ENCODE data around the gene PAFAH1B1.

Gene PAFAH1B1

GRCh38 chr17:2704890-2705248 is 111.4 kb downstream of the PAFAH1B1 start:
- H3K4me3 ChIP-seq (ENCODE audit: low read depth, low read length) = no peak overlapping the region
- TF ChIP-seq CTCF (IDR thresholded peaks at IDR 0.05; ENCODE audit: control insufficient read depth, extremely low read depth, insufficient read depth) = no peak
- DNase-seq (ENCODE audit: low read depth) = no peak

- H3K4me3 ChIP-seq (ENCODE audit: low read depth, low read length) = no peak overlapping the region
- no peak for TF ChIP-seq CTCF (IDR thresholded peaks at IDR 0.05; ENCODE audit: control insufficient read depth, extremely low read depth, insufficient read depth)
- no peak for DNase-seq (ENCODE audit: low read depth)
Observed at GRCh38 chr17:2705263-2705662, 111.8 kb downstream of the PAFAH1B1 start.

GRCh38 chr17:2705888-2706795 is 112.7 kb downstream of the PAFAH1B1 start:
- DNase-seq (ENCODE audit: low read depth) = no peak
- no peak overlapping the region for H3K4me3 ChIP-seq (ENCODE audit: low read depth, low read length)
- no peak for TF ChIP-seq CTCF (IDR thresholded peaks at IDR 0.05; ENCODE audit: control insufficient read depth, extremely low read depth, insufficient read depth)

GRCh38 chr17:2706911-2707510 is 113.6 kb downstream of the PAFAH1B1 start:
- TF ChIP-seq CTCF (IDR thresholded peaks at IDR 0.05; ENCODE audit: control insufficient read depth, extremely low read depth, insufficient read depth) = no peak
- no peak for DNase-seq (ENCODE audit: low read depth)
- H3K4me3 ChIP-seq (ENCODE audit: low read depth, low read length) = no peak overlapping the region

GRCh38 chr17:2707721-2708584 is 114.5 kb downstream of the PAFAH1B1 start:
- no peak for DNase-seq (ENCODE audit: low read depth)
- H3K4me3 ChIP-seq (ENCODE audit: low read depth, low read length) = peak overlapping the region; percentile 80
- peak; percentile 78 for TF ChIP-seq CTCF (IDR thresholded peaks at IDR 0.05; ENCODE audit: control insufficient read depth, extremely low read depth, insufficient read depth)

GRCh38 chr17:2708585-2709182 is 115.2 kb downstream of the PAFAH1B1 start:
- peak overlapping the region; percentile 80 for H3K4me3 ChIP-seq (ENCODE audit: low read depth, low read length)

More at GRCh38 chr17:2708585-2709182, 115.2 kb downstream of the PAFAH1B1 start:
- no peak for DNase-seq (ENCODE audit: low read depth)
- no peak for TF ChIP-seq CTCF (IDR thresholded peaks at IDR 0.05; ENCODE audit: control insufficient read depth, extremely low read depth, insufficient read depth)
